Fibroblast of lung (primary cell): Measurements from ENCODE around the gene OSBPL1A.

Experiments
- CTCF ChIP-seq, 2 donors: IDR thresholded peaks in 1 of 2; conservative IDR thresholded peaks in 1 of 2; 1 replicate in 1 of 2; 2 replicates in 1 of 2; pipeline ENCODE4 v1.5.1; 2011 to 2012; ENCODE audit warnings: low read length in 2 of 2, control low read depth in 1 of 2, inconsistent platforms in 1 of 2, low read depth in 1 of 2, mild to moderate bottlenecking in 1 of 2
- EZH2 ChIP-seq: IDR thresholded peaks from 2 replicates; pipeline ENCODE4 v1.5.1; 2012; ENCODE audit warnings: low read length, control low read depth, mild to moderate bottlenecking; ENCODE audit errors: missing control alignments

GRCh38 chr18:24128700-24129099 is 268.9 kb downstream of the OSBPL1A start:
- TF ChIP-seq CTCF (conservative IDR thresholded peaks at IDR 0.05 in 1 of 2, IDR thresholded peaks at IDR 0.05 in 1 of 2; ENCODE audit: low read depth in 1 of 2, low read length in 2 of 2): no peak
- TF ChIP-seq EZH2: no peak
